ENCODE measurements around the gene BTK. TPM values are rescaled to one million over a fixed set of nuclear protein-coding genes. Genes with fewer than 3 reads are reported as not detected.

The BTK gene
- total RNA-seq, 2 donors from 2014 or later = 7.7 to 9.5 TPM

GRCh38 chrX:101417981-101418841 lies 32.2 kb upstream of the BTK start:
- Histone ChIP-seq H3K27ac (peak overlapping the region; percentile 88 to 89), H3K36me3 (no peaks in the 10 kb centered on the region), H3K4me1 (ENCODE audit: control insufficient read depth in 1 of 2, low read depth in 2 of 2) (peaks cover 0 to 11% of the 10 kb centered on the region in 2 donors), H3K27me3 (replicated peaks; ENCODE audit: insufficient read depth) (no peaks in the 10 kb centered on the region), H3K4me3 (peak overlapping the region; percentile 83), H3K9me3 (no peaks in the 10 kb centered on the region)
- no peak for ATAC-seq (ENCODE audit: insufficient number of reproducible peaks, low FRiP score, low read depth)
- no peak for DNase-seq (ENCODE audit: low spot score)
- TF ChIP-seq CTCF (IDR thresholded peaks at IDR 0.05) = no peak

- Histone ChIP-seq H3K36me3 (peaks cover 4% of the 10 kb centered on the region), H3K9me3 (no peaks in the 10 kb centered on the region), H3K4me3 (peak overlapping the region; percentile 83), H3K4me1 (ENCODE audit: control insufficient read depth in 1 of 2, low read depth in 2 of 2) (peaks cover 0 to 11% of the 10 kb centered on the region in 2 donors), H3K27me3 (replicated peaks; ENCODE audit: insufficient read depth) (no peaks in the 10 kb centered on the region), H3K27ac (peak overlapping the region; percentile 88 to 89)
- no peak for TF ChIP-seq CTCF (IDR thresholded peaks at IDR 0.05)
- DNase-seq (ENCODE audit: low spot score) = no peak
- no peak for ATAC-seq (ENCODE audit: insufficient number of reproducible peaks, low FRiP score, low read depth)
Observed at GRCh38 chrX:101417190-101417589, 31.2 kb upstream of the BTK start.

- no peak for TF ChIP-seq CTCF (IDR thresholded peaks at IDR 0.05)
- no peak for ATAC-seq (ENCODE audit: insufficient number of reproducible peaks, low FRiP score, low read depth)
- Histone ChIP-seq H3K9me3 (no peaks in the 10 kb centered on the region), H3K4me3 (no peak overlapping the region), H3K27me3 (replicated peaks; ENCODE audit: insufficient read depth) (no peaks in the 10 kb centered on the region), H3K27ac (no peak overlapping the region), H3K4me1 (ENCODE audit: control insufficient read depth in 1 of 2, low read depth in 2 of 2) (peaks cover 0 to 11% of the 10 kb centered on the region in 2 donors), H3K36me3 (peaks cover 5% of the 10 kb centered on the region)
- no peak for DNase-seq (ENCODE audit: low spot score)
Observed at GRCh38 chrX:101416691-101417090, 30.7 kb upstream of the BTK start.

GRCh38 chrX:101415180-101416145 lies 29.5 kb upstream of the BTK start:
- DNase-seq (ENCODE audit: low spot score) = no peak
- Histone ChIP-seq H3K27ac (peak overlapping the region; percentile 44 to 53), H3K9me3 (no peaks in the 10 kb centered on the region), H3K27me3 (replicated peaks; ENCODE audit: insufficient read depth) (no peaks in the 10 kb centered on the region), H3K4me3 (no peak overlapping the region), H3K36me3 (peaks cover 5% of the 10 kb centered on the region), H3K4me1 (ENCODE audit: control insufficient read depth in 1 of 2, low read depth in 2 of 2) (peaks cover 0 to 16% of the 10 kb centered on the region in 2 donors)
- peak; percentile 63 for TF ChIP-seq CTCF (IDR thresholded peaks at IDR 0.05)
- ATAC-seq (ENCODE audit: insufficient number of reproducible peaks, low FRiP score, low read depth) = no peak

GRCh38 chrX:101411984-101412383 lies 26.0 kb upstream of the BTK start:
- ATAC-seq (ENCODE audit: insufficient number of reproducible peaks, low FRiP score, low read depth) (no peak), DNase-seq (ENCODE audit: low spot score) (no peak)
- Histone ChIP-seq H3K4me1 (ENCODE audit: control insufficient read depth in 1 of 2, low read depth in 2 of 2) (peaks cover 5 to 12% of the 10 kb centered on the region in 2 donors), H3K27ac (no peak overlapping the region), H3K9me3 (no peaks in the 10 kb centered on the region), H3K36me3 (peaks cover 5% of the 10 kb centered on the region), H3K4me3 (no peak overlapping the region), H3K27me3 (replicated peaks; ENCODE audit: insufficient read depth) (no peaks in the 10 kb centered on the region)
- no peak for TF ChIP-seq CTCF (IDR thresholded peaks at IDR 0.05)

Data from thoracic aorta (tissue), 2 donors.